HuH-7.5 (cell line): ENCODE data around the gene HCFC1.

Experiments used
- DNase-seq: peaks from one replicate; pipeline ENCODE4 v3.0.0; 2011; ENCODE audit warnings: low spot score

Gene HCFC1

DNA sequence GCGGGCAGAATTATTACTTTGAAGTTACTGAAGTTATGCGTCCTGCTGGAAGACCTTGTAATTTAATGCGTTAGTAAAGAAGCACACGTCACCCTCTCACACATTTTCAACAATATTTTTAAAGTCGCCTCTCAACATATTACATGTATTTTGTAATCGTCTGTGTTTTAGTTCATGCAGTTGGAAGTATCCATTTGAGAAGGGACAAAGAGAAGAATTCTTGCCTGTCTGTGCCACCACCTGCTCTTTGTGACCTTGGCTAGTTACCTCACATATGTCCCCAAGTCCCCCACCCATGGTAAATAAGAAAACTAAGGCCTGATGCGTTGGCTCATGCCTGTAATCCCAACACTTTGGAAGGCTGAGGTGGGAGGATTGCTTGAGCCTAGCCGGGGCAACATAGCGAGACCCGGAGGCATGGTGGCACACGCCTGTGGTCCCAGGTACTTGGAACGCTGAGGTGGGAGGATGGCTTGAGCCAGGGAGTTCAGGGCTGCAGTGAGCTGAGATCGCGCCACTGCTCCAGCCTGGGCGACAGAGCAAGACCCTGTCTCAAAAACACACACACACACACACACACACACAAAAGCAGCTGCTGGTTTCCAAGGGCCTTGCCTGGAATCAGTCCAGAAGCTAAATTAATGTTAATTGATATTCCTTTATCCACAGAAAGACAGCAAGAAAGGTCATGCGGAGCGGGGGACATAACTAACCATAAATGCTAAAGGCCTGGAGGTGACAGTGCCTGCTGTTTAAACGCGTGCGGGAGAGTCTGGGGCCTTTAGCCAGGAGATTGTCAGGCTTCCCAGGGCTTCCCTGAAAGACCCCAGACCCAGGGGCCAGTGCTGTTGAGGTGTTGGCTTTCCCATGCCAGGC, 1.7 kb upstream of the HCFC1 start:
- no peak for DNase-seq

DNA sequence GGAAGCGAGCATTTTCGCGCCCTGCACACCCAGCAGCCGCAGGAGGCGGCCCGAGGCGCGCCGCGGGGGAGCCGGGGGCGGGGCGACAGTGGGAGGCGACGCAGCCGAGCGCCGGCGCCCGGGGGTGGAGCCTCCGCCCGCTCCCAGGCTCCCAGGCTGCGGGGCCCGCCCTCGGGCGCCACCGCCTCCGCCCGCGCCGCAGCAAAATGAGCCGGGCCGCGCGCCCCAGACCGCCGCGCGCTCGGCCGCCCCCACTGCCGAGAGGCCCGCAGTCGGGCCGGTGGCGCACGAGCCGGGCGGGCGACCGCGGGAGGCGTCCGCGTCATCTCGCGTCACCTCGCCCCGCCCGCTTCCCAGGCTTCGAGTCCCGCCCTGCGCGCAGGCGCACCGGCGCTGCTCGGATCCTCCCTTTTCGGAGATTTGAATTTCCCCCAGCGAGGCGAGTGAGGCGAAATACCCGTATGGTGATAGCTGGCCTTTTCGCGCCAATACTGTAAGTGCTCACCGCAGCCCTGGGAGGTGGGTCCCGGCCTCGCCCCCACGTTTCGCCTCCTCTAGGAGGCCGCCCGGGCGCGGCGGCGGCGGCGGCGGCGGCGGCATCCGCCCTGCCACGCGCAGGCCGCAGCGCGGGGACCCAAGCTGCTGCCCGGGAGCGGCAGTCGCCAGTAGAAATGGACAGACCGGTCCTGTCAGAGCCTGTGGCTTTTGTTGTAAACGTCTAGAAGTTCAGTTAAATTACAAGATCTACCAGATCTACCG, 929 bp upstream of the HCFC1 start, which contains the start of gene TMEM187:
TSS of gene TMEM187 (plus strand) at position 387 of the 759 bp plus-strand sequence. CDS start 9,309 bp downstream, outside the sequence.
- peak; percentile 85 for DNase-seq

DNA sequence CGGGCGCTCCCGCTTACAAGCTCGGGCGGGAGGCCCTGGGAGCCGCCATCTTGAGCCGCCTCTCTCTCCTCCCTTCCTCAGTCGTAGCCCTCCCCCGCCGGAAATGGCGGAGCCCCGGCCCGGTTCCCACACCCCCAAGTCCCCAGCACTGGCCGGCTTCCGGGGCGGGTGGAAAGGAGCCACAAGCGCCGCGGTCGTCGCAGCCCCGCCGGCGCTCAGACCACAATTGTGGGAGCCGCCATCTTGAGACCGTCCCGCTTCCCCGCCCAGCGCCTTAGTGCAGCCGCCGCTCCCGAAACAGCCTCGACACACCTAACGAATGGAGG, 531 bp downstream of the HCFC1 start:
- DNase-seq = peak; percentile 68

DNA sequence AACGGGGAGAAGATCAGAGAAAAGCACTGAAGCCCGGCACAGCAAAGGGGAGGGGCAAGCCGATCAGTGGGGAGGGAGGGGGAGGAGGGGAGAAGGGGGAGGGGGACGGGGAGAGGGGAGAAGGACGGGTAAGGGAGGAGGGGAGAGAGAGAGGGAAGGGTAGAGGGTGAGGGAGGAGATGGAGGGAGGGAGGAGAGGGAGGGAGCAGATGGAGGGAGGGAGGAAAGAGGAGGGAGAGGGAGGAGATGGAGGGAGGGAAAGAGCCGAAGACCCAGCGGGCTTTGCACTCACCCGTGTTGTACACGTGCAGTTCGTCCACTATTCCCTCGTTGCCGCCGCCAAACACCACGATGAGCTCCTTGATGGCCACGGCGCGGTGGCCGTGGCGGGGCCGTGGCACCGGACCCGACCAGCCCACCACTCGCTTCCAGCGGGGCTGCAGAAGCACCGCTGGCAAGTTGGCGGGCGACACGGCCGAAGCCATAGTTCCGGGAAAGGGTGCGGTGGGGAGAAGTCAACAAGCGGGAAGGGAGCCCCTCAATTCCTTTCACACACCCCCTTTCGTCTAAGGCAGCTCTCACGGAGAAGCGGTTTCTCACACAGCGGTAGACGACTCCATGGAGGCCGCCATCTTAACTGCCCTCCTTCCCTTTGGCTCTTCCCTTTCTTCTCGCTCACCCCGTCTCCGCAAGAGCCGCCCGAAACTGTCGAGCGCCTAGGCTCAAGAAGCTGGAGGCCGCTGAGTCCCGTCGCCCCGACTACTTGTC, 1.1 kb downstream of the HCFC1 start:
- no peak for DNase-seq

DNA sequence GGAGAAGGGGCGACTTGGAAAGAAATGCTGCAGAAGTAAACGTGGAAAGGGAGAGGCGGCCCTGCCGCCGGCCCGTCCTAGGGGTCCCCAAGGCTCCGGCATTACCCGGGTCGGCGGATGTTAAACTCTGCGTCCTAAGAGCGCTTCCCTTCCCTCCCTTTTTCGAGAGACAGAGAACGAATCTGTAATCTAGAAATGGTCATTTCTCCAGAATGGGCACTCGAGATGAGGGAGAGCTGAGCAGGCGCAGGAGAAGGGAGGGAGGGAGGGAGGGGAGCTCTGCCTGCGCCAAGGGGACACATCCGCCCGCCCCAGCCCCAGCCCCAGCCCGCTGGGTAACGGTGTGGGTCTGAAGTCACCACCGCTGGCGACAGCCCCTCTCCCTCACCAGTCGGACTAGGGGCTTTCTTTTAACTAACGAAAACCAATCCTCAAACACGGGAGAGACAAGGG, 1.7 kb downstream of the HCFC1 start:
- DNase-seq = no peak

DNA sequence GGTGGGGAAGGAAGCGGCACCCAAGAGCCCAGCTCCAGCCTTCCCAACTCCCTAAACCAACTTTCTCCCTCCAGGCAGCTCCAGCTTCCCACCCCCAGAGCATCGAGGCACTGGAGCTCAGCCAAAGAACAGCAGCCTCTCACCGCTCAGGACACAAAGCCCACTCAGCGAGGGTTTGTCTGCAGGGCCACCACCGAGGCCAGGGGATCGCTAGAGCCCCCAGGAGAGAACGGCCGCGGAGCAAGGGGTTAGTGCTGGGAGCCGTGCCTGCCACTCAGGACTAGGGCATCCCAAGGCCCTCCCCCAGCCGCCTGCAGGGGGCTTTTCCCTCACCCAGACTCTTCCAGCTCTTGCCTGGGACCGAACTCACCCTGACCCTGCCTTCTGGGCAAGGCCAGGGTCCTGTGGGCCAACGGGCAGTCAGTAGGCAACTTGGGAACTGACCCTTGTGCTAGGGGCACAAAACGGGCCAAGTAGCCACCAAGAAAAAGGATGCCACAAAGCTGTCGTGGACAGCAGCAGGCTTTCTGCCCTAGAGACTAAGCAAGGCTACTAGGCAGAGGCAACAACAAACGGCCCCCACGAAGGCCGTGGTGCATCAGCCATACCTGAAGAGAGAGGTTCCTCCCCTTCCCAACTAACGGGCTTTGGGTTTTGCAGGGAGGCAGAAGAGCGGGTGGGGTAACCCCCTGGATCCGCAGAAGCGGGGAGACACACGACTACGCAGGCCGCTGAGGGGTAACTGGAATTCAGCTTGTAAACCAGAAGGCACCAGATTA, 2.3 kb downstream of the HCFC1 start:
- DNase-seq = no peak

DNA sequence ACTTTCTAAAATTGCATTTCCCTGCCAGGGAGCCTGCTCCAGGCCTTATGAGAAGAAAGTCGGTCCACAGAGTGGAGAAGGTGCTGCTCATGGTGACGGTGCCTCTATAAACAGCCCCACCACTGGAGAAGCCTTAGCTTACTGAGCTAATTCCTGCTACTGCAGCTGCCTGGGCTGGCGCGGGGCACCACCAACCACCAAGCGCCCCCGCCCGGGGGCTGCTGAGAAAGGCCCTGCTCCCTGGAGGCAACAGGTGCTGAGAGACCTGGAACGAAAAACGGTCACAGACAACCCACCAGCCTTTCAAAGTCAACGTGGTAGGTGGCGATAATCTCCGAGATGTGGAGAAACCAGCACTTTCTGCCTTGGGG, 2.9 kb downstream of the HCFC1 start:
- no peak for DNase-seq

DNA sequence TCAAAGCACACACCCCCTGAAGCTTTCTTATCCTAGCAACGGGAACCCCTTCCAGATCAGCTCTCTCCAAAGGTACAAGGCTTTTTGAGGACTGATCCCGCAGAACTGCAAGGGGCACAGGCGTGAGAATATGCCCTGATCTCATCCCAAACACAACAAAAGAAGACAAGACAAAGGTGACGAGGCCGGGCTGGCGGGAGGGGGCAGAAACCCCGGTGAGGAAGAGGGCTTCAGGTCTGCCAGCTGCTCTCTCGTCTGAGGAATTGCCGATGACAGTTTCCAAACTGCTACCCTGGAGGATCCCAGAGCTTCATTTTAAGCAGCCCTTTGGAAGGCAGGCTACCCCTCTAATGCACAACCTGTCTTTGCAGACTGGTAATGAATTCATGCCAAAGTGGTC, 3.4 kb downstream of the HCFC1 start:
- no peak for DNase-seq

DNA sequence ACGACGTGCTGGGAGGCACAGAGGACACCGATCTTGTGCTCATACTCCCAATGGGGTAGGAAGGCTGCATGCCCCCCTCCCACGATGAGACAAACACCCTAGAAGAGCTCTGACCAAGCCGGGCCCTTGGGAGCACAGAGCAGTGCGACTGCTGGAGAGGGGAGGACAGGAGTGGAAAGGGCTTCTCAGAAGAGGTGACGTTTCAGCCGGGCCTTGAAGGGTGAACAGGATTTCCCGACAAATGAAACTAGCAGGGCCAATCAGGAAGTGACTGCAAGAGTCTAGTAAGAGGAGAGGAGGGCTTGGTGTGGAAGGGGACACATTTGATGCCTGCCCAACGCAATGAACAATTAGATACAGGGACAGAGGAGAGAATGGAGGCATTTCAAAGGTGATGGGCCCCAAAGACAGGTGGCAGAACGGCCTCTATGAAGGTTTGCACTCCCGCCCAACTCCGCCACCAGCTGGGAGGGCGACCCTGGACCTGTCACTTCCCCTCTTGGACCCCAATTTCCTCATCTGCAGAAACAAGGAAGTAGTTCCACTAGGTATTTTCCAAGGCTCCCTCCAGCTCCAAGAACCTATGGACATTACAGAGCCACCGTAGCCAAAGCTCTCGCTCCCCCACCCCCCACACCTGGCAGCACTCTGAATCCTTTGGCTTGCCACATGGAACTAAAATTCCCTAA, 3.9 kb downstream of the HCFC1 start:
- no peak for DNase-seq

DNA sequence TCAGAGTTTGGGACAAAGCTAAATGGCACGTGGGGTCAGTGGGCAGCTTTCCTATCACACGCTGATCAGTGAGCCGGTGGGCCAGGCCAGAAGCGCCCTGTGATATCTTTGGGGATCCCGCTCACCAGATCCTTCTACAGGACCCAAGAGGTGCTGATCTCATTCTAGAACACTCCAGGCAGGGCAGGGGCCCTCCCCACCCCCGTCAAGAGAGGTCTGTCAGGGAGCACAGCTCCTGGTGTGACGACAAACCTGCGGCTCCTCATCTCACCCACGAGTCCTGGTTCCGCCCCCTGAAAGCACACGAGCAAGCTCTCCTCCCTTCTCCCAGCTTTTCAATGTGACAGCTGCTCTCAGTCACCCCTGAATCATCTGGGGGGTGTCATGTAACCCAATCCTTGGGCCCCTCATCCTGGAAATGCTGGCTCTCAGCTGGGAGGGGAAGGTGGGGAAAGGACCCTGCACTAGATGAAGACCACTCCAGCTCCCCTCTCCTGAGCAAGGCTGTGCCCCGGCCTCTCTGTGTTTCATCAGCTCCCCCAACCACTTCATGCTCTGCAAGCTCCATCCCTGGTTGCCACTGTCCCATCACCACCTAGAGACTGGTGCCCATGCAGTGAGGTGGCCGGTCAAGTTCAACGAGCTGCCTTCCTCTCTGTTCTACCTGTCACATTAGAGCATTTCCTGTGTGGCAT, 4.6 kb downstream of the HCFC1 start:
- no peak for DNase-seq

DNA sequence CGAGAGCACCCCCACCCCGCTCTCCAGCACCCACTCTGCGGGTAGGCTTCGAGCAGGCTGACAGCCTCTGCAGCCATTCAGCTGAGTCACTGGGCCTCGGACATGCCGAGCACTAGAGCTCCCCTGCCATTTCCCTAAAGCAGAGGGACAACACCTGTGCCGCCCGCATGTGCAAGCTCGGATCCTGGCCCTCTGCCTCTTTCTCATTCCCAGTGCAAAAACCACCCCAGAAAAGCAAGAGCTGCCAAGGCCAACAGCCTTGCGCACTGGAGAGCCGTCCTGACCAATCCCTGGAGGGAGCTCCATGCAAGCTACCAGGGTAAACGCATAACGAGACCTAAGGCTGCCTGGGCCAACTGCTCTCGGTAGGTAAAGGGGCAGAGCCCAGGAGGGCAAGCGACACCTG, 5.3 kb downstream of the HCFC1 start:
- DNase-seq = no peak

DNA sequence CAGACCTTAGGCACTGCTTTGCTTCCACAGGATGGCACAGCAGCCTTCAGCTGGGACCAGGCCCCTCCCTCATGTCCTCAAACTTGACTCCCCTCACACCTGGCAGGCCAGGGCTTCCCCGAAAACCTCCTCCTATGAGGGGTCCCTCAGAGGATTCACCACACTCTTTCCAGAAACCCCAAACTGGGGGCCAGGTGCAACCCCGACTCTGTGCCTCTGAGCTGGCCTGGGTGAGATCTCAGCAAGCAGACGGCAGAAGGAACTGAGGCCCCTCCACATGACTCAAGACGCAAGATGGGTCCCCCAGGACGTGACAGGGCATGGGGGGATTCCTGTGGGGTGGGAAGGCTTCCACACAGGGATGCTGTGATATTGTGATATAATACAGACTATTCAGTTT, 6.2 kb downstream of the HCFC1 start:
- DNase-seq = no peak

DNA sequence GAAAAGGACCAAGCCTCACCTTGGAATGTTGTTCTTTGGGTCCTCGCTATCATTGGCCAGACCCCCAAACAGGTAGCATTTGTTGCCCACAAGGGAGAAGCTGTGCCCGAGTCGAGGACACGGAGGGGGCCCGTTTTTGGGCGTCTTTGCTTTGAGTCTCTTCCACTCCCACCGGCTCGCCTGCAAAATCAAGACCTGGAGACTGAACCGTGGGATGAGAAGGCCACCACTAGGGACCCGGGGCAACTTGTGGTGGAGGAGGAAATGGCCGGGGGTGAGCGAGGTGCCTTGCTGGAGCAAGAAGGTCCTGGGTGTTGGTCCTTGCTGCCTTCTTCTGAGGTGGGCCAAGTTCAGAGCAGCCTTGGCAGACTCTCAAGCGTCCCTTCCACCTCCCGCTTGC, 7.5 kb downstream of the HCFC1 start:
- no peak for DNase-seq

DNA sequence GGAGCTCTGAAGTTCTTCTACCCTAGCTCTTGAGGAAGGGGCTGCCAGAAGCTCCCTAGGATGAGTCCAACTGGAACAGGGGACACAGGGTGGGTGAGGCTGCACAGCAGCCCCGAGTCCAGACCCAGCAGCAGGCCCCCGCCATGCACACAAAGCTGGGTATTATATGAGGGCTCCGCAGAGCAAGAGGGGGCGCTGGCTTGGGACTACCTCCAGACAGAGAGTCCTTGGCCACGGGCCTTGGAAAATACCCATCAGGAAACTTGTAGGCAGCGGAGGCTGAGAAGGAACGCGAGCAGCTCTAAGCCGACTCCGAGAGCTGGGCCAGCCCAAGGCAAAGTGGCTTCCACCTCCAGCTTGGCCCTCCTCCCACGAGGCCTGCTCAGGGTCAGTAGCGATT, 8.1 kb downstream of the HCFC1 start:
- DNase-seq = no peak

DNA sequence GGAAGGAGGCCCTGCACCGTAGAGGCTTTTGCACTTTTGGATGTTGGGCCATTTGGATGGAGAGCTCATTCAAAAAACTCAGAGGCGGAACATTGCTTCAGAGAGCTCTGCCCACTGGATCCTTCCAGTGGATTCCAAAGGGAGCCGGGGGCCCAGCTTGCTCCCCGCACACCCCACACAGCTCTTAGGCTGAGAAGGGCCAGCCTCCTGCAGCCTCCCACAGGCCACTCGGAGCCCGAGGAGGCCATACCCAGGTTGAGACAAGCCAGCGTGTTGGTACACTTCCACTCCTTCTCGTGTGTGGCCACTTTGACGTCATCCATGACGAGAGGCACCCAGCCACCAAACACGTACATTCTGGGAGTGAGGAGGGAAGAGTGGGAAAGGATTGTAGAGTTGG, 10.3 kb downstream of the HCFC1 start:
- no peak for DNase-seq

DNA sequence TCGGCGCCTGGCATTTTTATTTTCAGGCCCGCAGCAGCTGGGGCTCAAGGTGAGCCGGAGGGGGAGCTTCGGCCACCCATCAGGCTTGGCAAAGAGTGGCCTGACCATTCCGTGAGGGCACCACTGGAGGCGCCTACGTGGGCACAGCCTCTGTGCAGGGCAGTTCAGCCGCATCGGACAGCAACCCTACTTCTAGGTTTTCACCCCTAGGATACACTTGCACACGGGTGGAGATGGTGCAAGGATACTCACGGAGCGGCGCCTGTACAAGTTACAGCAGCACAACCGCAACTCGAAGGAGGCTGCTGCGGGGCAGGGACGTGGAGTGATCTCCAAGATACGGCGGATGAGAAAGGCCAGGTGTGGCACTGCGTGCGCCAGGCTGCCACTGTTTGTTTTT, 10.8 kb downstream of the HCFC1 start:
- no peak for DNase-seq

DNA sequence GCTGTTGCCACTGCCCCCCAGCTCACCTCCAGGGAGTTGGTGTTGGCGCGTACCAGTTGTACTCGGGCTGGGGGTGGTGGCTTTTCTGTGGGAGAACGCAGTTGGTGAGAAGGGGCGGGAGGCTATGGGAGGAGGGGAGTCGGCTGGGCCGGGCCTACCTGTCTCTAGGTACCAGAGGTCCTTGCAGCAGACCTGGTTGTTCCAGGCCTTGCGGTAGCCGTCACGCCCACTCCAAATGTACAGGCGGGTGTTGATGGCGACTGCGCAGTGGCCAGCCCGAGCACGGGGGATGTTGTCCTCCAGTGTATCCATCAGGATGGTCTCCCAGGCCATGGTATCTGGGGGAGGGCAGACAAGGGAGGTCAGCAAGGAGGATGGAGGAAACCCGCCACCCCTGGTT, 11.5 kb downstream of the HCFC1 start:
- DNase-seq = no peak

DNA sequence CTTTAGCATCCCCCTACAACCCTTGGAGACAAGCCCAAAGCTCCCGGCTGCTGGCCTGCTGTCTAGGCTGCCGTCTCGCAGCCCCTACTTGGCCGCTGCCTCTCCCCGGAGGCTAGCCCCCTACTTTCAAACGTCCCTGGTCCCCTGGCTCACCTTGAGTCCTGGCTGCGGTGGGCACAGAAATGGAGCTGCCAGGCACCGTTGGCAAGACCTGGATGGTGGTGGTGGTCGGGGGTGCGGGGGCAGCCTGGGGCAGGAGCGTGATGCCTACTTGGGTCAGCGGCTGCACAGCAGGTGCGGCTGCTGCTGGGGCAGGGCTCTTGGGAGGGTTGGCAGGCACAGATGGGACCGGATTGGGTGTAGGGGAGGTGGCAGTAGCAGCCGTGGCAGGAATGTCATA, 12.0 kb downstream of the HCFC1 start:
- no peak for DNase-seq

DNA sequence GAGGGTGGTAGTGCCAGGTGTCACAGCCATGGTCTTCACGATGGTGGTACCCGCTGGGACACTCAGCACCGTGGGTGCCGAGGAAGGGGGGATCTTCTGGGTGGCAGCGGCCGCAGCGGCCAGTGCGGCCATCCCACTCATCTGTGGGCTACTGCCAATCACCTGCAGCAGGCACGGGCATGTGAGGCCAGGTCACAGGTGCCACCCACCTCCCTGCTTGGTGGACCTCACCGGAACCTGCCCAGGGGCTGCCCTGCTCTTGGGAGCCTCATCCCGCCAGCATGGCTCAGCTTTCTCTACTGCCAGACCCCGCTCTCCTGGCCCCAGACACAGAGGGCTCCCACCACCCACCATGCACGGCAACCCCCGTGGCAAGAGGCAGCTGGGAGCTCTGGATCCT, 13.0 kb downstream of the HCFC1 start:
- DNase-seq = no peak

DNA sequence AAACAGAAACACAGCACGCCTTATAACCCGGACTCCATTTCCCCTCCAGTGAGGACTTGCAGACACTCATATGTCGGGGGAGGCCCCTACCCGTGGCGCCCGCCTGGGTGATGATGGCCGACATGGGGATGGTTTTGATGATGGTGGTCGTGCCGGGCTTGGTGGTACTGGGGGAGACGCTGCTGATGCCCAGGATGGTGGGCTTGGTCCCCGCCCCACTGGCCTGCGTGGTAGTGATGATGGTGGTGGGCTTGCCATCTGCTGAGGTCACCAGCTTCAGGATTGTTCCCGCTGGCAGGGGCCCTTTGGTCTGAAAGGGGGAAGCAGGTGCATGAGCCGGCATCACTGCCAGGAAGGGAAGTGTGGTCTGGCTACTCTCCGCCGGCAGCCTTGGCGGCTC, 14.4 kb downstream of the HCFC1 start:
- DNase-seq = no peak
